Measurements from ENCODE around the gene ST7L.

ST7L gene

DNA sequence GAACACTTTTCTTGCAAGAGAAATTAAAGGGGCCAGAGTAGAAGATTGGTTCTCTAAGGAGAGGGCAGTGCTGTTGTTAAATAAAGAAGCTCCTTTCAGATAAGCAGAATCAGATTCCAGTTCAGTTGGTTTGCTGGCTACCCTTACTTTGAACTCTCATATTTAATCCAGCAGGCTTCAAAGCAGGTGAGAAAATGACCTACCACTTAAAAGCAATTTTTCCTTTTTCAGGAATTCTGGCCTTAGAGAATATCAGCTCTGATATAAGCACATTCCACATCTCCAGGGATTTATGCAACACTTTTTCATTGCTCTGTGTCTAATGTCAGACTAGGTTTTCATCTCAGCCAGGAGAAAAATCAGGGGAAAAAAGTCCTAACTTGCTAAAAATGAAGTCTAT is 81.5 kb downstream of the ST7L start:
- TF ChIP-seq ZNF274 (IDR thresholded peaks at IDR 0.05; ENCODE audit: low read depth, low read length) (no peak), YY1 (IDR thresholded peaks at IDR 0.05; ENCODE audit: insufficient read depth, insufficient read length) (no peak), SUZ12 (IDR thresholded peaks at IDR 0.05; ENCODE audit: extremely low read depth, insufficient read depth, insufficient read length) (no peak)
- Histone ChIP-seq H3K9me3 (ENCODE audit: insufficient read depth, low read length) (no peaks in the 10 kb centered on the region), H3K36me3 (ENCODE audit: insufficient read depth, insufficient read length, low read length) (peaks cover 22% of the 10 kb centered on the region), H3K27me3 (ENCODE audit: insufficient read depth, insufficient read length) (no peaks in the 10 kb centered on the region), H3K9ac (ENCODE audit: insufficient read length, low read depth) (no peak overlapping the region), H3K4me3 (ENCODE audit: insufficient read length, low read depth) (no peak overlapping the region), H3K4me1 (ENCODE audit: insufficient read depth, insufficient read length) (no peaks in the 10 kb centered on the region)
- DNase-seq (ENCODE audit: low read depth, low spot score), result no peak

DNA sequence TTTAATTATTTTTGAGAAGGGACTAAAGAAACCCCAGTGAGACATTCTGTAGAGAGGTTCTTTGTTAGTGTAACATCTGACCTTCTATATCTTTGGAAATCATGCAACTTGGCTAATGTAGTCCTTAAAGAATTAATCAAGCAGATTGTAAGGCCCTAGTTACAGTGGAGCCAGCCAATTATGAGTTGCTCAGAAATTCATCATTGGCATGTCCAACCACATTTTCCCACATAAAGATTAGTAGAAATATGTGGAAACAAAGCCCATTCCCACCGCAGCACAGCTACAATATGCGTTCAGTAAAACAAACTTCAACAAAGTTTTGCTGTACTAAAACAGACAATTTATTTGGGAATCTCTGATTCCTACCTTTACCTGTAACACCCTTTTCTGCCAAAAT is 82.4 kb downstream of the ST7L start:
- no peak for DNase-seq (ENCODE audit: low read depth, low spot score)
- no peaks in the 10 kb centered on the region for H3K27me3 ChIP-seq (ENCODE audit: insufficient read depth, insufficient read length)
- H3K9me3 ChIP-seq (ENCODE audit: insufficient read depth, low read length), result no peaks in the 10 kb centered on the region
- no peak for TF ChIP-seq SUZ12 (IDR thresholded peaks at IDR 0.05; ENCODE audit: extremely low read depth, insufficient read depth, insufficient read length)
- no peak for TF ChIP-seq ZNF274 (IDR thresholded peaks at IDR 0.05; ENCODE audit: low read depth, low read length)
- no peak for TF ChIP-seq YY1 (IDR thresholded peaks at IDR 0.05; ENCODE audit: insufficient read depth, insufficient read length)
- H3K36me3 ChIP-seq (ENCODE audit: insufficient read depth, insufficient read length, low read length), result peaks cover 16% of the 10 kb centered on the region
- H3K9ac ChIP-seq (ENCODE audit: insufficient read length, low read depth), result no peak overlapping the region
- H3K4me3 ChIP-seq (ENCODE audit: insufficient read length, low read depth), result no peak overlapping the region
- H3K4me1 ChIP-seq (ENCODE audit: insufficient read depth, insufficient read length), result no peaks in the 10 kb centered on the region

DNA sequence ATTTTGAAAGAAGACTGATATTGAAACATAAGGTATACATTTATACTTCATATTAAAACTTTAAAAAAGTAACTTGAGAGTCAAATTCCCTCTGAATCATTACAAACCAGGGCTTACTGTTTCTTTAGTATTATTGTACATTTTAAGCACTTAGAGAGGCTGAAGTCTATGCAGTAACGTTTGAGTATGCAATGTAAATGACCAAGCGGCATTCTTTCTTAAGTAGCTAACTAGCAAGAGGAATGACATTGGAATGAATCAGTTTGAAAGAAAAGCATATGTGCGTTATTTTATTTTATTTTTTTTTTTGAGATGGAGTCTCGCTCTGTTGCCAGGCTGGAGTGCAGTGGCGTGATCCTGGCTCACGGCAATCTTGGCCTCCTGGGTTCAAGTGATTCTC is 85.9 kb downstream of the ST7L start:
- TF ChIP-seq YY1 (IDR thresholded peaks at IDR 0.05; ENCODE audit: insufficient read depth, insufficient read length) (no peak), ZNF274 (IDR thresholded peaks at IDR 0.05; ENCODE audit: low read depth, low read length) (no peak), SUZ12 (IDR thresholded peaks at IDR 0.05; ENCODE audit: extremely low read depth, insufficient read depth, insufficient read length) (no peak)
- no peaks in the 10 kb centered on the region for H3K27me3 ChIP-seq (ENCODE audit: insufficient read depth, insufficient read length)
- no peaks in the 10 kb centered on the region for H3K9me3 ChIP-seq (ENCODE audit: insufficient read depth, low read length)
- H3K4me1 ChIP-seq (ENCODE audit: insufficient read depth, insufficient read length), result no peaks in the 10 kb centered on the region
- DNase-seq (ENCODE audit: low read depth, low spot score), result no peak
- no peak overlapping the region for H3K9ac ChIP-seq (ENCODE audit: insufficient read length, low read depth)
- no peak overlapping the region for H3K4me3 ChIP-seq (ENCODE audit: insufficient read length, low read depth)
- H3K36me3 ChIP-seq (ENCODE audit: insufficient read depth, insufficient read length, low read length), result peaks cover 3% of the 10 kb centered on the region

DNA sequence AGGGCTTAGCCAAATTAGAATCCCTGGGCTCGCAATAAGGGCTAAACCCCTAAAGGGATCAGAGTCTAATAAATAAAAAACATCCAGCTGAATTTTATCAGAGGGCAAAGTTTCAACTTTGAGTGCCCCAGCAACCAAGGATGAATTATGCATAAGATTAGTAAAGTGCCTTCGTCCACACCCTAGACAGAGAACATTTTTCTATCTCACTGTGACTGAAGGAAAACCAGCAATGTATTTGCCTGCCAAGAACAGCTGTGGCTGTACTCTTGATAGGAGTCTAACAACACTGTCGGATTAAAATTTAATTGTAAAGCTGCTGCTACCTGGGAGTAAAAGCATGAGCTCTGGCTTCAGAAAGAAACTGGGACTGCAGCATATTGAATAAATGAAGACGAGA is 86.9 kb downstream of the ST7L start:
- no peaks in the 10 kb centered on the region for H3K36me3 ChIP-seq (ENCODE audit: insufficient read depth, insufficient read length, low read length)
- no peaks in the 10 kb centered on the region; the same call in 1 of the 2 replicates for H3K9me3 ChIP-seq (ENCODE audit: insufficient read depth, low read length)
- H3K9ac ChIP-seq (ENCODE audit: insufficient read length, low read depth), result no peak overlapping the region
- DNase-seq (ENCODE audit: low read depth, low spot score), result no peak
- H3K27me3 ChIP-seq (ENCODE audit: insufficient read depth, insufficient read length), result no peaks in the 10 kb centered on the region
- no peak overlapping the region for H3K4me3 ChIP-seq (ENCODE audit: insufficient read length, low read depth)
- no peak for TF ChIP-seq ZNF274 (IDR thresholded peaks at IDR 0.05; ENCODE audit: low read depth, low read length)
- no peaks in the 10 kb centered on the region for H3K4me1 ChIP-seq (ENCODE audit: insufficient read depth, insufficient read length)

DNA sequence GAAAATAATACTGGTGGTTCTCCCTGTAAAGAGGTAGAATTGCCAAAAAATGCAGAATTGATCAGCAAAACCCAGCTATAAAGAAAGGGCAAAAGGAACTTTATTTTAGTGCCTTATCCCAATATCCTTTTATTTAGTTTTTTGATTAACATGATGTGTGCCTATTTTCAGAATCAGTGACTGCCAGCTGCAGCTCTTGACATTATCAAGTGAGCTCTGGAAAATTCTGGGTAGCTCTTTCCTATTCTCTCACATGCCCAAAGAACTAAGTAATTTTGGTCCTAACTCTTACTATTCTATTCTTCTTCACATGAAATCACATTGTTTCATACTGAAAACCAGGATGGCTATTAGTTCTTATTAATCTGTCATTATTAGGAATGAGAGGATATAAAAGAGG is 88.1 kb downstream of the ST7L start:
- Histone ChIP-seq H3K9ac (ENCODE audit: insufficient read length, low read depth) (no peak overlapping the region), H3K4me3 (ENCODE audit: insufficient read length, low read depth) (no peak overlapping the region), H3K4me1 (ENCODE audit: insufficient read depth, insufficient read length) (no peaks in the 10 kb centered on the region), H3K36me3 (ENCODE audit: insufficient read depth, insufficient read length, low read length) (peaks cover 4% of the 10 kb centered on the region), H3K27me3 (ENCODE audit: insufficient read depth, insufficient read length) (no peaks in the 10 kb centered on the region), H3K9me3 (ENCODE audit: insufficient read depth, low read length) (no peaks in the 10 kb centered on the region; the same call in 1 of the 2 replicates)
- no peak for DNase-seq (ENCODE audit: low read depth, low spot score)
- TF ChIP-seq SUZ12 (IDR thresholded peaks at IDR 0.05; ENCODE audit: extremely low read depth, insufficient read depth, insufficient read length) (no peak), YY1 (IDR thresholded peaks at IDR 0.05; ENCODE audit: insufficient read depth, insufficient read length) (no peak), ZNF274 (IDR thresholded peaks at IDR 0.05; ENCODE audit: low read depth, low read length) (no peak)

DNA sequence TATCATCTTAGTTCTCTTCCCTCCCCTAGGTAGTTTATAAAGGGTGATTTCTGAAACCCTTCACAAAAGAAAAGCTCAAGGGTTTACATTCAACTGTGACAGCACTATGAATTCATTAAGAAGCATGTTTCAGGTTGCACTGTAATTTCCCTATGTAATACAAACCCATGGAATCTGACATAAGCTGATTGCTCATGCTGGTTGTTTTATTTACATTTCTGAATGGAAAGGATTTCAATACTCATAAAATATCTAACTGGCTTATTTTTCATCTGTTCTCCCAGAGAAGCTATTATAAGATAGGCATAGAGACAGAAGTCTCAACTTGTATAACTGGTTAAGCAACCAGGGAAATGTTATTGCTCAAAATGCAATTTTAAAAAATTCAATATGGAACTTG is 89.6 kb downstream of the ST7L start:
- TF ChIP-seq SUZ12 (IDR thresholded peaks at IDR 0.05; ENCODE audit: extremely low read depth, insufficient read depth, insufficient read length) (no peak), ZNF274 (IDR thresholded peaks at IDR 0.05; ENCODE audit: low read depth, low read length) (no peak), YY1 (IDR thresholded peaks at IDR 0.05; ENCODE audit: insufficient read depth, insufficient read length) (no peak)
- Histone ChIP-seq H3K9ac (ENCODE audit: insufficient read length, low read depth) (no peak overlapping the region), H3K4me1 (ENCODE audit: insufficient read depth, insufficient read length) (peaks cover 8% of the 10 kb centered on the region), H3K27me3 (ENCODE audit: insufficient read depth, insufficient read length) (no peaks in the 10 kb centered on the region), H3K36me3 (ENCODE audit: insufficient read depth, insufficient read length, low read length) (peaks cover 13% of the 10 kb centered on the region), H3K4me3 (ENCODE audit: insufficient read length, low read depth) (no peak overlapping the region), H3K9me3 (ENCODE audit: insufficient read depth, low read length) (no peaks in the 10 kb centered on the region; the same call in 1 of the 2 replicates)
- DNase-seq (ENCODE audit: low read depth, low spot score), result no peak

DNA sequence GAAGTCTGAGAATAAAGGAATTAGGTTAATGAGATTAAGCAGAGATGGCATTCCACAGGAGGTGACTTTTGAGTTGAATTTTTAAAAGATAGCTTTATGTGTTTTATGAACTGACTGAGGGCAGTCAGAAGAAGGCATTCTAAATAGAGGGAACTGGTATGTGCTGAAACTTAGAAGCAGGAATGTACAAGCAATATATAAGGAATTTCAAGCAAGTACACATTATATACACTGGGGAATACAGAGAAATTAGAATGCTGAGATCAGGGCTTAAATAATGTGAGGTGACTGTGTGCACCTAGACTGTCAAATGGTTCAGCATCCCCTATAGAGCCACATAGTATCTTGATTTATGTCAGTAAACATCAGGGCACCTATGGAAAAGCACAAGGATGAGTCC is 90.9 kb downstream of the ST7L start:
- TF ChIP-seq SUZ12 (IDR thresholded peaks at IDR 0.05; ENCODE audit: extremely low read depth, insufficient read depth, insufficient read length), result no peak
- no peak for TF ChIP-seq YY1 (IDR thresholded peaks at IDR 0.05; ENCODE audit: insufficient read depth, insufficient read length)
- no peak for DNase-seq (ENCODE audit: low read depth, low spot score)
- Histone ChIP-seq H3K36me3 (ENCODE audit: insufficient read depth, insufficient read length, low read length) (peaks cover 13% of the 10 kb centered on the region), H3K9me3 (ENCODE audit: insufficient read depth, low read length) (no peaks in the 10 kb centered on the region; the same call in 1 of the 2 replicates), H3K27me3 (ENCODE audit: insufficient read depth, insufficient read length) (no peaks in the 10 kb centered on the region), H3K9ac (ENCODE audit: insufficient read length, low read depth) (no peak overlapping the region), H3K4me1 (ENCODE audit: insufficient read depth, insufficient read length) (peaks cover 10% of the 10 kb centered on the region), H3K4me3 (ENCODE audit: insufficient read length, low read depth) (no peak overlapping the region)

Measured in NT2/D1 (cell line).